BLaER1 treated with 17β-estradiol and CSF1 and Interleukin-3, amounts not matched to agents 10 nM and 100 nM (cell line): ENCODE data around the gene TUBA8.

Experiments used
- H3K27ac ChIP-seq, 11 experiments: shearing (Covaris generic); formaldehyde crosslinking; 2 replicates each; pipeline ENCODE4 v1.8.1; 2022
- H3K27me3 ChIP-seq, 11 experiments: shearing (Covaris generic); formaldehyde crosslinking; 2 replicates each; pipeline ENCODE4 v1.8.1; 2022
- H3K36me3 ChIP-seq, 11 experiments: shearing (Covaris generic); formaldehyde crosslinking; 2 replicates each; pipeline ENCODE4 v1.8.1; 2022
- H3K4me1 ChIP-seq, 10 experiments: shearing (Covaris generic); formaldehyde crosslinking; 2 replicates each; pipeline ENCODE4 v1.8.1; 2022
- H3K4me2 ChIP-seq, 11 experiments: shearing (Covaris generic); formaldehyde crosslinking; 2 replicates each; pipeline ENCODE4 v1.8.1; 2022
- H3K4me3 ChIP-seq, 10 experiments: shearing (Covaris generic); formaldehyde crosslinking; 2 replicates each; pipeline ENCODE4 v1.8.1; 2022
- H3K9ac ChIP-seq, 11 experiments: shearing (Covaris generic); formaldehyde crosslinking; 2 replicates each; pipeline ENCODE4 v1.8.1; 2022
- H3K9me3 ChIP-seq, 11 experiments: shearing (Covaris generic); formaldehyde crosslinking; replicated peaks in 1 of 11; 2 replicates each; pipeline ENCODE4 v1.8.1; 2022
- H4K20me1 ChIP-seq, 11 experiments: shearing (Covaris generic); formaldehyde crosslinking; 2 replicates each; pipeline ENCODE4 v1.8.1; 2022
- Cebpa-rat ChIP-seq, 11 experiments: shearing (Covaris generic); IDR thresholded peaks; 2 replicates each; pipeline ENCODE4 v1.8.1; 2022

The TUBA8 gene

GRCh38 chr22:18082467-18082866, 28.1 kb upstream of the TUBA8 start:
- peaks cover 0 to 5% (median 0%) of the 10 kb centered on the region in 11 experiments; a peak in 2 of 22 replicates for H3K9me3 ChIP-seq
- TF ChIP-seq Cebpa-rat (IDR thresholded peaks at IDR 0.05): no peak
- no peaks in the 10 kb centered on the region for H3K27me3 ChIP-seq
- H3K4me3 ChIP-seq: no peak overlapping the region
- H3K36me3 ChIP-seq: peaks cover 79 to 86% (median 82%) of the 10 kb centered on the region in 11 experiments
- no peak overlapping the region for H3K27ac ChIP-seq
- H3K9ac ChIP-seq: no peak overlapping the region
- H4K20me1 ChIP-seq: peaks cover 21 to 74% (median 51%) of the 10 kb centered on the region in 11 experiments; a peak in 21 of 22 replicates
- H3K4me1 ChIP-seq: peaks cover 15 to 48% (median 39%) of the 10 kb centered on the region in 10 experiments
- no peak overlapping the region for H3K4me2 ChIP-seq

- H3K36me3 ChIP-seq: peaks cover 84 to 94% (median 90%) of the 10 kb centered on the region in 11 experiments
- TF ChIP-seq Cebpa-rat (IDR thresholded peaks at IDR 0.05): no peak
- no peak overlapping the region for H3K27ac ChIP-seq
- H3K27me3 ChIP-seq: no peaks in the 10 kb centered on the region
- no peak overlapping the region for H3K9ac ChIP-seq
- peaks cover 24 to 58% (median 48%) of the 10 kb centered on the region in 10 experiments for H3K4me1 ChIP-seq
- H3K4me2 ChIP-seq: peak overlapping the region in 7 of 11 experiments; percentile 3 to 49 (median 32); a peak in 8 of 22 replicates
- H3K9me3 ChIP-seq: peaks cover 0 to 5% (median 0%) of the 10 kb centered on the region in 11 experiments; a peak in 2 of 22 replicates
- peaks cover 21 to 84% (median 59%) of the 10 kb centered on the region in 11 experiments; a peak in 21 of 22 replicates for H4K20me1 ChIP-seq
- H3K4me3 ChIP-seq: no peak overlapping the region
Observed at GRCh38 chr22:18083406-18083805, 27.2 kb upstream of the TUBA8 start.

GRCh38 chr22:18085188-18085587, 25.4 kb upstream of the TUBA8 start:
- no peak for TF ChIP-seq Cebpa-rat (IDR thresholded peaks at IDR 0.05)
- H3K4me3 ChIP-seq: no peak overlapping the region
- H3K4me2 ChIP-seq: no peak overlapping the region
- no peaks in the 10 kb centered on the region for H3K27me3 ChIP-seq
- peaks cover 12 to 58% (median 52%) of the 10 kb centered on the region in 10 experiments for H3K4me1 ChIP-seq
- peaks cover 0 to 5% (median 0%) of the 10 kb centered on the region in 11 experiments; a peak in 2 of 22 replicates for H3K9me3 ChIP-seq
- H3K36me3 ChIP-seq: peaks cover 85 to 100% (median 97%) of the 10 kb centered on the region in 11 experiments
- no peak overlapping the region for H3K9ac ChIP-seq
- no peak overlapping the region for H3K27ac ChIP-seq
- H4K20me1 ChIP-seq: peaks cover 21 to 90% (median 76%) of the 10 kb centered on the region in 11 experiments; a peak in 21 of 22 replicates

GRCh38 chr22:18087350-18087855, 23.2 kb upstream of the TUBA8 start:
- TF ChIP-seq Cebpa-rat (IDR thresholded peaks at IDR 0.05): no peak
- peak overlapping the region; percentile 58 to 88 (median 80) for H3K4me2 ChIP-seq
- peak overlapping the region in 1 of 11 experiments; percentile 51; a peak in 1 of 22 replicates for H3K27ac ChIP-seq
- H3K4me3 ChIP-seq: peak overlapping the region in 3 of 10 experiments; percentile 22 to 24 (median 23); a peak in 2 of 20 replicates
- no peaks in the 10 kb centered on the region for H3K27me3 ChIP-seq
- H3K4me1 ChIP-seq: peaks cover 12 to 59% (median 51%) of the 10 kb centered on the region in 10 experiments
- H3K36me3 ChIP-seq: peaks cover 83 to 100% (median 97%) of the 10 kb centered on the region in 11 experiments
- H3K9me3 ChIP-seq: no peaks in the 10 kb centered on the region
- H3K9ac ChIP-seq: peak overlapping the region in 4 of 11 experiments; percentile 2 to 49 (median 21); a peak in 4 of 22 replicates
- peaks cover 21 to 97% (median 72%) of the 10 kb centered on the region in 11 experiments; a peak in 21 of 22 replicates for H4K20me1 ChIP-seq

- TF ChIP-seq Cebpa-rat (IDR thresholded peaks at IDR 0.05): no peak
- peaks cover 68 to 96% (median 92%) of the 10 kb centered on the region in 11 experiments for H3K36me3 ChIP-seq
- no peaks in the 10 kb centered on the region for H3K9me3 ChIP-seq
- no peaks in the 10 kb centered on the region for H3K27me3 ChIP-seq
- H3K4me3 ChIP-seq: no peak overlapping the region
- H3K4me1 ChIP-seq: peaks cover 12 to 49% (median 43%) of the 10 kb centered on the region in 10 experiments
- H3K4me2 ChIP-seq: peak overlapping the region in 8 of 11 experiments; percentile 75 to 88 (median 82); a peak in 16 of 22 replicates
- peak overlapping the region in 1 of 11 experiments; percentile 51; a peak in 1 of 22 replicates for H3K27ac ChIP-seq
- H4K20me1 ChIP-seq: peaks cover 13 to 85% (median 56%) of the 10 kb centered on the region in 11 experiments; a peak in 21 of 22 replicates
- H3K9ac ChIP-seq: 0 out of 22 replicates have a peak overlapping the region, but pooled peaks of 1 of the 11 experiments have one; percentile 38
Observed at GRCh38 chr22:18088825-18089568, 21.6 kb upstream of the TUBA8 start.

GRCh38 chr22:18090286-18090685, 20.3 kb upstream of the TUBA8 start:
- Histone ChIP-seq H3K4me3 (no peak overlapping the region), H3K4me2 (peak overlapping the region in 3 of 11 experiments; percentile 36 to 84 (median 80); a peak in 5 of 22 replicates), H3K27me3 (no peaks in the 10 kb centered on the region), H4K20me1 (peaks cover 13 to 74% (median 50%) of the 10 kb centered on the region in 11 experiments; a peak in 21 of 22 replicates), H3K27ac (no peak overlapping the region), H3K4me1 (peaks cover 12 to 47% (median 40%) of the 10 kb centered on the region in 10 experiments), H3K36me3 (peaks cover 58 to 93% (median 83%) of the 10 kb centered on the region in 11 experiments), H3K9ac (no peak overlapping the region), H3K9me3 (no peaks in the 10 kb centered on the region)
- no peak for TF ChIP-seq Cebpa-rat (IDR thresholded peaks at IDR 0.05)

- Histone ChIP-seq H4K20me1 (peaks cover 8 to 70% (median 39%) of the 10 kb centered on the region in 11 experiments; a peak in 21 of 22 replicates), H3K27ac (no peak overlapping the region), H3K4me1 (peaks cover 17 to 52% (median 33%) of the 10 kb centered on the region in 10 experiments), H3K9ac (no peak overlapping the region), H3K27me3 (no peaks in the 10 kb centered on the region), H3K4me2 (no peak overlapping the region), H3K36me3 (peaks cover 48 to 93% (median 78%) of the 10 kb centered on the region in 11 experiments), H3K4me3 (no peak overlapping the region), H3K9me3 (peaks cover 0 to 5% (median 0%) of the 10 kb centered on the region in 11 experiments; a peak in 2 of 22 replicates)
- no peak for TF ChIP-seq Cebpa-rat (IDR thresholded peaks at IDR 0.05)
Observed at GRCh38 chr22:18091478-18091877, 19.1 kb upstream of the TUBA8 start.

GRCh38 chr22:18091916-18092526, 18.6 kb upstream of the TUBA8 start:
- Histone ChIP-seq H3K4me3 (no peak overlapping the region), H3K4me1 (peaks cover 17 to 46% (median 28%) of the 10 kb centered on the region in 10 experiments), H3K4me2 (no peak overlapping the region), H3K9me3 (peaks cover 0 to 9% (median 3%) of the 10 kb centered on the region in 11 experiments; a peak in 5 of 22 replicates), H3K36me3 (peaks cover 42 to 91% (median 74%) of the 10 kb centered on the region in 11 experiments), H3K9ac (no peak overlapping the region), H3K27me3 (no peaks in the 10 kb centered on the region), H3K27ac (no peak overlapping the region), H4K20me1 (peaks cover 2 to 65% (median 34%) of the 10 kb centered on the region in 11 experiments; a peak in 20 of 22 replicates)
- no peak for TF ChIP-seq Cebpa-rat (IDR thresholded peaks at IDR 0.05)
